ENCODE data around the gene NFIA.

NFIA gene

DNA sequence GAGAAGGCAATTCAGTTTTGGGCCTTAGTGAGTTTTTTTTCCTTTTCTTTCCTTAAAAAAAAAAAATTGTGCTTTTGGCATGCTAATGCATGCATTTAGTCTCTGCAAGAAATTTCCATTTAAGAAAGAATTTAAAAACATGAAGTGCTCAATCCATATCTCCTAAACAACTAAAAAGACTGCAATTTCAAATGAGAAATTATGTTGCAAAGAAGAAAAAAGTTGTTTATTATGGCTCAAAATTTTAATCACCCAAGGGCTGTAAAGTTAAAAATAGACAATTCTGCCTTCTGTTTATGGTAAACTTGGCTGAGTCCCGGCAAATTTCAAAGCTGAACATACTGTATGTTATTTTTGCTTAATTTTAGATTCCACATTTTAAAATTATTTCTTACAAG, 59.7 kb downstream of the NFIA start:
- Histone ChIP-seq H3K27ac (ENCODE audit: low read depth, low read length) (peak overlapping the region; percentile 94), H3K4me1 (ENCODE audit: control insufficient read depth in 5 of 5, insufficient read depth in 5 of 5, low read length in 5 of 5) (peaks cover 10 to 41% (median 40%) of the 10 kb centered on the region in 5 donors), H3K27me3 (ENCODE audit: control insufficient read depth in 5 of 5, insufficient read depth in 4 of 5, low read length in 5 of 5) (no peaks in the 10 kb centered on the region), H3K9me3 (ENCODE audit: control insufficient read depth in 5 of 5, low read length in 5 of 5) (no peaks in the 10 kb centered on the region), H3K9ac (ENCODE audit: low read length in 5 of 5) (peak overlapping the region in 1 of 5 donors; percentile 76), H3K4me3 (ENCODE audit: low read depth in 1 of 5, low read length in 5 of 5) (no peak overlapping the region), H3K36me3 (ENCODE audit: control insufficient read depth in 5 of 5, insufficient read depth in 5 of 5, low read length in 5 of 5) (no peaks in the 10 kb centered on the region)

DNA sequence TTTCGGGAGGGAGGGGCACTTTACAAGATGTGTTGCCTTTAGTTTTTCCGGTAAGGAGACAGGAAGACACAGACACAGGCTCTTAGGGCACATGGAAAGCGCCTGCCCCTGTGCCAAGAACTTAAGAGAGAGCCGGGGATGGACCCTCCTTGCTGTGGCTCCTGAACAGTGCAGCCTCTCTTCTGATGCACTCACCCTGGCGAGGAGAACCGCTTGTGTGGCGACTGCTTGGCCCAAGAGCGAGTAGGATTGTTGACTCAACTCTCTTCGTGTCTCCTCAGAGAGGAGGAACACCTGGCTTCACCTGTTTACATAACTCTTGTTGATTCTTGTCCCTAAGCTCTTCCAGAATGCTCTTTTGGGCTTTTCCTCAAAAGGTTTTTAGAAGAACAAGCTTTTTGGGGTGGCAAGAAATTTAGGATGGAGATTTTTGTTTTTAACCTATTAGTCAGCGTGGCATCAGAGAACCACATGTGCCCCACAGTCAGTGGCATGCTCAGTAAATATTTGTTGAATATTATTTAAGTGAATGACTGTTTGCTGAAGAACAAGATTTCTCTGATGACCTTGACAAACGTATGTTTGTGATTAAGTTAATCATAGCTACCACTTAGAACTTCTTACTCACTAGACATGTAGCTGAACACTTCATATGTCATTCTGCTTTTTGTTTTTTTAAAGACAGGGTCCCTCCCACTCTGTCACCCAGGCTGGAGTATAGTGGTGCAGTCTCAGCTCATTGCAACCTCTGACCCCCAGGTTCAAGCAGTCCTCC, 60.6 kb downstream of the NFIA start:
- no peaks in the 10 kb centered on the region for H3K36me3 ChIP-seq (ENCODE audit: control insufficient read depth in 5 of 5, insufficient read depth in 5 of 5, low read length in 5 of 5)
- no peaks in the 10 kb centered on the region for H3K9me3 ChIP-seq (ENCODE audit: control insufficient read depth in 5 of 5, low read length in 5 of 5)
- H3K4me1 ChIP-seq (ENCODE audit: control insufficient read depth in 5 of 5, insufficient read depth in 5 of 5, low read length in 5 of 5): peaks cover 10 to 41% (median 40%) of the 10 kb centered on the region in 5 donors
- H3K27me3 ChIP-seq (ENCODE audit: control insufficient read depth in 5 of 5, insufficient read depth in 4 of 5, low read length in 5 of 5): no peaks in the 10 kb centered on the region
- no peak overlapping the region for H3K4me3 ChIP-seq (ENCODE audit: low read depth in 1 of 5, low read length in 5 of 5)
- peak overlapping the region in 1 of 5 donors; percentile 46 for H3K9ac ChIP-seq (ENCODE audit: low read length in 5 of 5)
- H3K27ac ChIP-seq (ENCODE audit: low read depth, low read length): peak overlapping the region; percentile 94

DNA sequence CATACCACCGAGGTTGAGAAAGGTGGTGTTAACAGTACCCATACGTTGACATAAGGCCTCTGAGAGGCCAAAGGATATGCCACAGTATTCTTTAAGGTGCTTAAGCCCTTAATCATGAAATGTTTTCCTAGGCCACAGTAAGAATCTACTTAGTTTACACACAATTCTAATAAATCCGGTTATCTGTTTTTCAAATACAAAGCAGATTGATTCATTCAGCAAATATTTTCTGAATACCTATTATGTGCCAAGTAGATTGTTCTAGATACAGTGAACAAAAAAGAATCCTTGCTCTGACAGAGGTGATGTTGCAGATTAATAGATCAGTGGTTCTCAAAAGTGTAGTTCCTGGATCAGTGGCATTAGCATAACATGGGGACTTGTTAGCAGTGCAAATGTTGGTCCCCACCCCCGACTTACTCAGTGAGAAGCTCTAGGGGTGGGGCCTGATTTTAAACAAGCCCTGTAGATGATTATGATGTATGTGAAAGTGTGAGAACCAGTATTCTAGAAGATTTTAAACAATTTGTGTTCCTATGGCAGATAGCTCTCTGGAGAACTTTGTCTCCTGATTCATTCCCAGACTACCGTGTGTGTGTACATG, 61.6 kb downstream of the NFIA start:
- Histone ChIP-seq H3K9ac (ENCODE audit: low read length in 5 of 5) (no peak overlapping the region), H3K27me3 (ENCODE audit: control insufficient read depth in 5 of 5, insufficient read depth in 4 of 5, low read length in 5 of 5) (no peaks in the 10 kb centered on the region), H3K4me1 (ENCODE audit: control insufficient read depth in 5 of 5, insufficient read depth in 5 of 5, low read length in 5 of 5) (peaks cover 10 to 40% (median 38%) of the 10 kb centered on the region in 5 donors), H3K4me3 (ENCODE audit: low read depth in 1 of 5, low read length in 5 of 5) (no peak overlapping the region), H3K9me3 (ENCODE audit: control insufficient read depth in 5 of 5, low read length in 5 of 5) (no peaks in the 10 kb centered on the region), H3K27ac (ENCODE audit: low read depth, low read length) (peak overlapping the region; percentile 94), H3K36me3 (ENCODE audit: control insufficient read depth in 5 of 5, insufficient read depth in 5 of 5, low read length in 5 of 5) (no peaks in the 10 kb centered on the region)

DNA sequence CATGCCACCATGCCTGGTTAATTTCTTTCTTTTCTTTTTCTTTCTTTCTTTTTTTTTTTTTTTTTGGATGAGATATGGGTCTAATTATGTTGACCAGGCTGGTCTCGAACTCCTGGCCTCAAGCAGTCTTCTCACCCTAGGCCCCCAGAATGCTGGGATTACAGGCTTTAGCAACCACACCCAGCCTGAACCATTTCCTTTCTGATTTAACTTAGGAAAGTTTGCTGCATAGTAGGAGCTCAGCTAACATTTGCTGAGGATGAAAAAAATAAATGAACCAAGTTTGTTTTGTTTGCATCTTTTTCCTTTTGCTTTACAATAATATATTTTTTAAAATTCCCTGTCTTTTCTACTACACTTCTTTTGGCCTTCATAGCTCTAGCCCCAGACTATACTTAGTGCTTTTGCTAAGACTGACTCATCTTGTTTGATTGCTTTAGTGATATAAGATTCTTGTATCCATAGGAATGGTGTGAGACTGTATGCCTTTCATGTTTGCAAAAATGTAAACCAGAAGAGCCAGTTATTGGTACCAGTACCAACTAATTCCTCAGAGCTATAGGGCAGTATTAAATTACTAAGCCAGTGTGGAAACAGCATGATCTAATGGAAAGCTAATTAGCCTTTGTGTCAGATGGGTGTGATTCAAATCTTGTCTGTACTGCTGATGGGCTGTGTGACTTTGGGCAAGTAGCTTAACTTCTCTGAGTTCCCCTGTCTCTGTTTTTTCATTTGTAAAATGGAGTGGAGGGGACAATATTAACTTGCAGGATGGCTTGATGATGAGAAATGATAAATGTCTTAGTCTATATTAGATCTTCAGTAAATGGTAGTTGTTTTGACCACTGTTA, 66.9 kb downstream of the NFIA start:
- Histone ChIP-seq H3K4me1 (ENCODE audit: control insufficient read depth in 5 of 5, insufficient read depth in 5 of 5, low read length in 5 of 5) (peaks cover 0 to 15% (median 9%) of the 10 kb centered on the region in 5 donors), H3K4me3 (ENCODE audit: low read depth in 1 of 5, low read length in 5 of 5) (no peak overlapping the region), H3K36me3 (ENCODE audit: control insufficient read depth in 5 of 5, insufficient read depth in 5 of 5, low read length in 5 of 5) (no peaks in the 10 kb centered on the region), H3K27ac (ENCODE audit: low read depth, low read length) (no peak overlapping the region), H3K9me3 (ENCODE audit: control insufficient read depth in 5 of 5, low read length in 5 of 5) (no peaks in the 10 kb centered on the region), H3K9ac (ENCODE audit: low read length in 5 of 5) (no peak overlapping the region), H3K27me3 (ENCODE audit: control insufficient read depth in 5 of 5, insufficient read depth in 4 of 5, low read length in 5 of 5) (no peaks in the 10 kb centered on the region)

DNA sequence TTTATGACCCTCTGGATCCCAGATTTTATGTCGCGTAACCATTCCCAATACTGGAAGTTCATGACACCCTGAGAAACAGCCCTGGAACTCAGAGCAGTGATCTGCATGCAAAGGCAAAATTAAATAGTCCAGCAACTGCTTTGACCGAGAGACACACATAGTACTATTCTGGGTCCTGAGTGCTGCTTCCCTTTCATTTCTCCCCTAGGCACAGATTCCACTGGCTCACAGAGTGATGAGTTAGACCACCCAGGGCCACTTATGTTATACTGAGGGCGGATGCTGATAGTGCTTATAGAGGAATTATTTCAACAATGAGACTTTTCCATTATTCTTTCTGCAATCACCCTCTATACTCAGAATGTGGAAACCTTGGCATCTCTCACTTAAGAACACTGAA, 69.2 kb downstream of the NFIA start:
- H3K27ac ChIP-seq (ENCODE audit: low read depth, low read length): no peak overlapping the region
- no peak overlapping the region for H3K4me3 ChIP-seq (ENCODE audit: low read depth in 1 of 5, low read length in 5 of 5)
- H3K36me3 ChIP-seq (ENCODE audit: control insufficient read depth in 5 of 5, insufficient read depth in 5 of 5, low read length in 5 of 5): no peaks in the 10 kb centered on the region
- peaks cover 0 to 20% (median 12%) of the 10 kb centered on the region in 5 donors for H3K4me1 ChIP-seq (ENCODE audit: control insufficient read depth in 5 of 5, insufficient read depth in 5 of 5, low read length in 5 of 5)
- H3K9ac ChIP-seq (ENCODE audit: low read length in 5 of 5): no peak overlapping the region
- H3K9me3 ChIP-seq (ENCODE audit: control insufficient read depth in 5 of 5, low read length in 5 of 5): no peaks in the 10 kb centered on the region
- H3K27me3 ChIP-seq (ENCODE audit: control insufficient read depth in 5 of 5, insufficient read depth in 4 of 5, low read length in 5 of 5): no peaks in the 10 kb centered on the region

DNA sequence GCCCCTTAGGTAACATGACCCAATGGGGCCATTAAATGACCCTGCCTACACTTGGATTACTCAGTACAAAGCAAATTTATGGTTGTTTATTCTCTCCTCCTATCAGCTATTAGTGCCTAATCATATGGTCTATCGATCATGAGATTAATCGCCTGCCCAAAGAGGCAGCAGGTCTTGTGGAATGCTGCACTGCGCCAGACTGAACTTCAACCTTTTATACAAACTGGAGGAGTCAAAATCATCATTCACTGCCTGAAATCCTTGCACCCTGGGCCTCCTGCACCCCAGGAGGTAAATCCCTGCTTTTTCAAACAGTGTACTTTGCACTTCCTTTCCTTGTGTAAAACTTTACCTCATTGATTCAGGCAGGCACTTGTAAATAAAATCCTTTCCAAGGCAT, 69.7 kb downstream of the NFIA start:
- Histone ChIP-seq H3K4me1 (ENCODE audit: control insufficient read depth in 5 of 5, insufficient read depth in 5 of 5, low read length in 5 of 5) (peaks cover 0 to 25% (median 17%) of the 10 kb centered on the region in 5 donors), H3K27ac (ENCODE audit: low read depth, low read length) (no peak overlapping the region)

DNA sequence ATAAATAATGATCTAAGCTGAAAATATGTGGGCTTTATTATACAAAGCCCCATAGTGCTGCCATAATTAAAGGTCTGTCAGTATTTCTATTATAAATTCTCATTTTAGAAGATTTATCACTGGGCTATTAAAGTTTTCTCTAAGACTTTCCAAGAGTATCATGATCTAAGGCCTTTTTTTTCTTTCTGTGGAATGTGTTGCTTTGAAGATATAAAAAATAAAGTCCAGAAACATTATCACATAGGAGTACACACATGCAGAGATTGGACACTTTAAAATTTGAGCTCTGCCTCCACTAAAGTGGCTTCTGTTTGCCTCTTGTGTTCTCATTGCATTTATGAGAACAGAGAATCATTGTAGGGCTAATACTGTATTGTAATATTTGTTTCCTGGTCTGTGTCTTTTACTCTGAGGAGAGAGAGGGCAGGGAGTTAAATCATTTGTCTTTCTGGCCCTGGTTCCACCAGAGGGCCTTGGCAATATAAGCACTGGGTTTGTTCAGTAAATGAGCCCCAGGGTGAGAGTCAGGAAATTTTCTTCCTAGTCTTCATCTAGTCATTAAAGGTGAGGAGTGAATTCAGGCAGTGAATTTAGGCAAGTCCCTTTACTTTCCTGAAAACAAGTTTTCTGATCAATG, 70.2 kb downstream of the NFIA start:
- Histone ChIP-seq H3K27me3 (ENCODE audit: control insufficient read depth in 5 of 5, insufficient read depth in 4 of 5, low read length in 5 of 5) (no peaks in the 10 kb centered on the region), H3K4me3 (ENCODE audit: low read depth in 1 of 5, low read length in 5 of 5) (no peak overlapping the region), H3K9me3 (ENCODE audit: control insufficient read depth in 5 of 5, low read length in 5 of 5) (no peaks in the 10 kb centered on the region), H3K4me1 (ENCODE audit: control insufficient read depth in 5 of 5, insufficient read depth in 5 of 5, low read length in 5 of 5) (peaks cover 2 to 30% (median 22%) of the 10 kb centered on the region in 5 donors), H3K36me3 (ENCODE audit: control insufficient read depth in 5 of 5, insufficient read depth in 5 of 5, low read length in 5 of 5) (no peaks in the 10 kb centered on the region), H3K9ac (ENCODE audit: low read length in 5 of 5) (no peak overlapping the region), H3K27ac (ENCODE audit: low read depth, low read length) (no peak overlapping the region)

More for the DNA sequence above, 69.7 kb downstream of the NFIA start:
- Histone ChIP-seq H3K9me3 (ENCODE audit: control insufficient read depth in 5 of 5, low read length in 5 of 5) (no peaks in the 10 kb centered on the region), H3K4me3 (ENCODE audit: low read depth in 1 of 5, low read length in 5 of 5) (no peak overlapping the region), H3K36me3 (ENCODE audit: control insufficient read depth in 5 of 5, insufficient read depth in 5 of 5, low read length in 5 of 5) (no peaks in the 10 kb centered on the region), H3K27me3 (ENCODE audit: control insufficient read depth in 5 of 5, insufficient read depth in 4 of 5, low read length in 5 of 5) (no peaks in the 10 kb centered on the region), H3K9ac (ENCODE audit: low read length in 5 of 5) (peak overlapping the region in 1 of 5 donors; percentile 28)

DNA sequence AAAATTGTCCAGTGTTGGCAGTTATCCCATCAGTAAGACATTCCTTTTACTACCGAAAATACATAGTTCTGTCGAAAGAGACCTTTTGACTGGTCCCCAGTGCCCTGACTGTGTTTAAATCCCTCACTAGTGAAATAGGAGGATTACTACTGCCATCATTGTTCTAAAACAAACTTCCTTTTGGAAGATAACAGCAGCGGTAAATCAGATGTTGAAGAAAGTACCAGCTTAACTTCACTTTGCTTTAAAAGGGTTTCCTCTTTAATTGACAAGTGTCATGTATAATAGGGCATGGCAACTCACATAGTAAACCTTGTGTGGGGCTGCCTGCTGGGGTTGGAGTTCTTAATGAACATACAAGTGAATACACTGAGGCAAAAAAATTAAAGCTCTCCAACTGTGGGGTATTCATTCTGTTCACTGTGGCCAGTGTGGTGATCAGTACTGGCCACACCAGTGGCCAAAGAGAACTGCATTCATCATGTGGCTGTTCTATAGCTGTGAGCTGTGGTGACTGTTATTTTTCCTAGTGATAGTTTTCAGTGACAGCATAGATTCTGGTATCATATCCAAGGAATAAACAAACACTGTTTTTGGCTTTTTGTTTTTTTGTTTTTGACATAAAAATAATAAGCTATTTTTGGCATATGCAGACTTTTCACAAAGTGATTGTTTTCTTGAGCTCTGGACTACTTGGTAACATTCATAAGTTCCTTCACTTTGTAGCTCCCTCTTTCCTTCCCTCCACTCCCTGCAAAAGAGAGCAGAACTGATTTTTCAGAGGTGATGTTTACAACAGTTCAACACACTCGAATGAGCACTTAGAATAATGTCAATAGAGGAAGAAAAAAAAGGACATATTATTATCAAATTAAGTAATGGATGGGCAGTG, 74.5 kb downstream of the NFIA start:
- Histone ChIP-seq H3K9ac (ENCODE audit: low read length in 5 of 5) (no peak overlapping the region), H3K36me3 (ENCODE audit: control insufficient read depth in 5 of 5, insufficient read depth in 5 of 5, low read length in 5 of 5) (peaks cover 0 to 8% (median 0%) of the 10 kb centered on the region in 5 donors), H3K4me3 (ENCODE audit: low read depth in 1 of 5, low read length in 5 of 5) (no peak overlapping the region), H3K9me3 (ENCODE audit: control insufficient read depth in 5 of 5, low read length in 5 of 5) (no peaks in the 10 kb centered on the region), H3K27ac (ENCODE audit: low read depth, low read length) (peak overlapping the region; percentile 64), H3K27me3 (ENCODE audit: control insufficient read depth in 5 of 5, insufficient read depth in 4 of 5, low read length in 5 of 5) (no peaks in the 10 kb centered on the region), H3K4me1 (ENCODE audit: control insufficient read depth in 5 of 5, insufficient read depth in 5 of 5, low read length in 5 of 5) (peaks cover 2 to 38% (median 32%) of the 10 kb centered on the region in 5 donors)

DNA sequence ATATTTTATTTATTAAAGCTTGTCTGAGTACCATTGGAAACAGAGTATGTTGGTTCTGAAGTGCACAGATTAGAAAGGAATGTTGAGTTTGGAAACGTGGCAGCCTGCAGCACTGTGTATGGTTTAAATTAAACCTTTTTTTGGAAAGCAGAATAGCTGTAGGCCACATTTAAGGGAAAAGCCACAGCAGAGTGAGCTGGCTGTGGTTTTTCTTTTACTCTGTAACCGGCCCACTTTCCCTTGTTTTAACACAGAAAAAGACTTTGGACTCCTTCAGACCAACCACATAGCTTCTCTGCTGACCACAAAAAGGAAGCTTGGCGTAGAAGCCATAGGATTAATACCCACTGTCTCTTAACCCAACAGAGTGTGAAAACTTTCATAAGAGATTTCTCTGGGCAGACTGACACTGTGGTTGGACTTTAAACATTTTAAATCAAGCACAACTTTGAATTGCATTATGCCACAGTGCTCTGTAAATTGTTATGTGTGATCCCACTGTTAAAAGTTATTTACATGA, 75.2 kb downstream of the NFIA start:
- Histone ChIP-seq H3K27ac (ENCODE audit: low read depth, low read length) (peak overlapping the region; percentile 64), H3K9me3 (ENCODE audit: control insufficient read depth in 5 of 5, low read length in 5 of 5) (no peaks in the 10 kb centered on the region), H3K36me3 (ENCODE audit: control insufficient read depth in 5 of 5, insufficient read depth in 5 of 5, low read length in 5 of 5) (peaks cover 0 to 8% (median 4%) of the 10 kb centered on the region in 5 donors), H3K27me3 (ENCODE audit: control insufficient read depth in 5 of 5, insufficient read depth in 4 of 5, low read length in 5 of 5) (no peaks in the 10 kb centered on the region), H3K9ac (ENCODE audit: low read length in 5 of 5) (no peak overlapping the region), H3K4me3 (ENCODE audit: low read depth in 1 of 5, low read length in 5 of 5) (no peak overlapping the region), H3K4me1 (ENCODE audit: control insufficient read depth in 5 of 5, insufficient read depth in 5 of 5, low read length in 5 of 5) (peaks cover 2 to 31% (median 28%) of the 10 kb centered on the region in 5 donors)
